CD14-positive monocyte (primary cell): ENCODE measurements around the gene MYZAP. TPM values are rescaled to one million over a fixed set of nuclear protein-coding genes. Genes with fewer than 3 reads are reported as not detected.

ENCODE experiments used
- DNase-seq, 3 donors: peaks; one replicate each; pipeline ENCODE4 v3.0.0-alpha.2; 2011 to 2022
- H2AFZ ChIP-seq: 2 replicates; pipeline ENCODE4 v1.6.0; 2012; ENCODE audit warnings: mild to moderate bottlenecking, low read depth, low read length, inconsistent platforms; ENCODE audit not compliant: insufficient read depth, poor library complexity, severe bottlenecking
- H3K27ac ChIP-seq, 2 donors: 1 replicate in 1 of 2; 2 replicates in 1 of 2; pipeline ENCODE4 v1.5.1; 2012 to 2013; ENCODE audit warnings: low read length in 2 of 2, control low read depth in 1 of 2, inconsistent platforms in 1 of 2, low read depth in 1 of 2, mild to moderate bottlenecking in 1 of 2
- H3K27me3 ChIP-seq, 2 donors: one replicate each; pipeline versions ENCODE4 v1.6.0 to v1.6.1; 2011 to 2013; ENCODE audit warnings: low read length in 2 of 2; ENCODE audit not compliant: control insufficient read depth in 2 of 2, insufficient read depth in 2 of 2
- H3K36me3 ChIP-seq, 2 donors: replicated peaks in 1 of 2; 1 replicate in 1 of 2; 2 replicates in 1 of 2; pipeline versions ENCODE4 v1.5.1 to v1.6.1; 2012 to 2013; ENCODE audit warnings: low read length in 2 of 2, control low read depth in 1 of 2, inconsistent platforms in 1 of 2, mild to moderate bottlenecking in 1 of 2; ENCODE audit not compliant: insufficient read depth in 2 of 2, control insufficient read depth in 1 of 2
- H3K4me1 ChIP-seq, 2 donors: 1 replicate in 1 of 2; 2 replicates in 1 of 2; pipeline versions ENCODE4 v1.5.1 to v1.6.1; 2012 to 2013; ENCODE audit warnings: low read length in 2 of 2, control low read depth in 1 of 2, inconsistent platforms in 1 of 2, mild to moderate bottlenecking in 1 of 2, moderate library complexity in 1 of 2; ENCODE audit not compliant: insufficient read depth in 2 of 2, control insufficient read depth in 1 of 2
- H3K4me2 ChIP-seq: replicated peaks from 2 replicates; pipeline ENCODE3; 2012; ENCODE audit warnings: low read length, moderate library complexity, mild to moderate bottlenecking; ENCODE audit not compliant: poor library complexity, severe bottlenecking; ENCODE audit errors: extremely low read depth
- H3K4me3 ChIP-seq, 3 experiments: fragments of 200-600 bp in 1 of 3; sonication (generic) in 1 of 3; replicated peaks in 1 of 3; 1 replicate in 2 of 3; 2 replicates in 1 of 3; pipeline ENCODE4 v1.5.1; 2011 to 2013; ENCODE audit warnings: low read length in 3 of 3, mild to moderate bottlenecking in 3 of 3, control low read depth in 2 of 3, low read depth in 2 of 3, inconsistent platforms in 1 of 3, moderate library complexity in 1 of 3
- H3K79me2 ChIP-seq: 2 replicates; pipeline ENCODE4 v1.6.0; 2012; ENCODE audit warnings: mild to moderate bottlenecking, control low read depth, inconsistent platforms, low read length, moderate library complexity; ENCODE audit not compliant: insufficient read depth
- H3K9ac ChIP-seq: 2 replicates; pipeline ENCODE4 v1.6.0; 2017; ENCODE audit warnings: low read length, mild to moderate bottlenecking; ENCODE audit not compliant: insufficient read depth, poor library complexity, severe bottlenecking
- H3K9me3 ChIP-seq, 2 donors: replicated peaks in 1 of 2; 1 replicate in 1 of 2; 2 replicates in 1 of 2; pipeline versions ENCODE4 v1.5.1 to v1.6.1; 2012 to 2013; ENCODE audit warnings: low read length in 2 of 2, control low read depth in 1 of 2; ENCODE audit not compliant: control insufficient read depth in 1 of 2, insufficient read depth in 1 of 2
- H4K20me1 ChIP-seq: 2 replicates; pipeline ENCODE4 v1.6.0; 2012; ENCODE audit warnings: mild to moderate bottlenecking, low read length, control low read depth, moderate library complexity; ENCODE audit not compliant: insufficient read depth
- H3K27ac Mint-ChIP-seq, 7 donors: one replicate each; pipeline ENCODE4 v1.8.0; 2020; ENCODE audit warnings: mild to moderate bottlenecking in 7 of 7, mixed read lengths in 7 of 7, moderate library complexity in 6 of 7, inconsistent platforms in 2 of 7
- H3K27me3 Mint-ChIP-seq, 3 donors: one replicate each; pipeline ENCODE4 v1.8.0; 2021 to 2022; ENCODE audit warnings: low read depth in 3 of 3, mild to moderate bottlenecking in 3 of 3, mixed read lengths in 3 of 3, moderate library complexity in 3 of 3, inconsistent platforms in 1 of 3
- H3K36me3 Mint-ChIP-seq, 2 donors: one replicate each; pipeline ENCODE4 v1.8.0; 2020; ENCODE audit warnings: mixed read lengths in 2 of 2, inconsistent platforms in 1 of 2, mild to moderate bottlenecking in 1 of 2
- H3K4me1 Mint-ChIP-seq: one replicate; pipeline ENCODE4 v1.8.0; 2020; ENCODE audit warnings: mild to moderate bottlenecking, mixed read lengths
- H3K4me3 Mint-ChIP-seq, 2 donors: one replicate each; pipeline ENCODE4 v1.8.0; 2020; ENCODE audit warnings: mild to moderate bottlenecking in 2 of 2, mixed read lengths in 2 of 2, moderate library complexity in 1 of 2
- H3K9me3 Mint-ChIP-seq, 7 donors: one replicate each; pipeline ENCODE4 v1.8.0; 2020 to 2022; ENCODE audit warnings: mixed read lengths in 7 of 7, mild to moderate bottlenecking in 6 of 7, moderate library complexity in 6 of 7, inconsistent platforms in 2 of 7
- WGBS: methylation state at CpG from one replicate; pipeline ENCODE4 v1.1.5; 2013; ENCODE audit warnings: missing lambda C conversion rate; ENCODE audit not compliant: insufficient coverage; 5-methylcytosine and 5-hydroxymethylcytosine counted together
- intact Hi-C, 2 donors: fragments of 100-400 bp; cut with micrococcal nuclease; formaldehyde crosslinking; loops; one replicate each; pipeline versions ENCODE4 v1.15.0 to v1.15.1; 2023
- polyA plus RNA-seq, 3 donors: library from polyadenylated mRNA; depleted of rRNA in 1 of 3; unstranded in 2 of 3; stranded (reverse) in 1 of 3; fragments of 300-500 nt in 2 of 3; fragments of >200 nt in 1 of 3; fragmentation: Illumina TruSeq in 2 of 3; gene quantifications; 1 replicate in 2 of 3; 2 replicates in 1 of 3; pipeline ENCODE4 v1.2.3, GENCODE V29; 2012 to 2021
- TF ChIP-seq, protein P1 (sequence below): fragments of 200-600 bp; IDR thresholded peaks from one replicate; pipeline ENCODE4 v1.8.0; 2022; ENCODE audit warnings: antibody characterized with exemption, mild to moderate bottlenecking

The MYZAP gene
- polyA plus RNA-seq, 3 donors, result 0.12 to 0.13 TPM; not detected in 1

DNA sequence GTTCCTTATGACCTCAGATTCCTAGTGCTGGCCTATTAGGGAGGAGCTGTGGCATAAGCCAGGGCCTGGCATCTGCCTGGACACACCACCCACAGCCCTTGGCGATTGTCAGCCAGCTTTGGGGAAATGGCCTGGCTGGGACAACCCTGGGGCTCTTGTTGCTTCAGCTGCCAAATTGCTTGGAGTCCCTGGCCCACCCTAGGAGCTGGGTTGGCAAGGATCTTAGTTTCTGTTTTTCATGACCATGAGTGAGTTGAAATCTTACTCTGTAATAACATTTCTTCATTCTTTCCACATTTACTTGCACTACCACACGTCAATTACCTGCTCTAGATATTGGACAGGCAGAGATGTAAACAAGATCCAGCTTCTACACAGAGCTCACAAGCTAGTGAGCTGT, 1.9 kb upstream of the MYZAP start:
- H3K4me1 ChIP-seq, result peaks cover 14 to 20% of the 10 kb centered on the region in 2 donors
- peaks cover 0 to 10% (median 0%) of the 10 kb centered on the region in 7 donors for H3K9me3 Mint-ChIP-seq
- peaks cover 34% of the 10 kb centered on the region for H3K4me1 Mint-ChIP-seq
- no peak overlapping the region for H3K4me2 ChIP-seq
- no peaks in the 10 kb centered on the region for H3K36me3 ChIP-seq
- peak overlapping the region in 1 of 7 donors; percentile 2 for H3K27ac Mint-ChIP-seq
- intact Hi-C loops, result no loop called here
- DNase-seq, result no peak
- TF ChIP-seq, protein P1, sequence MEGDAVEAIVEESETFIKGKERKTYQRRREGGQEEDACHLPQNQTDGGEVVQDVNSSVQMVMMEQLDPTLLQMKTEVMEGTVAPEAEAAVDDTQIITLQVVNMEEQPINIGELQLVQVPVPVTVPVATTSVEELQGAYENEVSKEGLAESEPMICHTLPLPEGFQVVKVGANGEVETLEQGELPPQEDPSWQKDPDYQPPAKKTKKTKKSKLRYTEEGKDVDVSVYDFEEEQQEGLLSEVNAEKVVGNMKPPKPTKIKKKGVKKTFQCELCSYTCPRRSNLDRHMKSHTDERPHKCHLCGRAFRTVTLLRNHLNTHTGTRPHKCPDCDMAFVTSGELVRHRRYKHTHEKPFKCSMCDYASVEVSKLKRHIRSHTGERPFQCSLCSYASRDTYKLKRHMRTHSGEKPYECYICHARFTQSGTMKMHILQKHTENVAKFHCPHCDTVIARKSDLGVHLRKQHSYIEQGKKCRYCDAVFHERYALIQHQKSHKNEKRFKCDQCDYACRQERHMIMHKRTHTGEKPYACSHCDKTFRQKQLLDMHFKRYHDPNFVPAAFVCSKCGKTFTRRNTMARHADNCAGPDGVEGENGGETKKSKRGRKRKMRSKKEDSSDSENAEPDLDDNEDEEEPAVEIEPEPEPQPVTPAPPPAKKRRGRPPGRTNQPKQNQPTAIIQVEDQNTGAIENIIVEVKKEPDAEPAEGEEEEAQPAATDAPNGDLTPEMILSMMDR, result no peak
- no peaks in the 10 kb centered on the region for H3K9me3 ChIP-seq
- peak overlapping the region in 1 of 2 donors; percentile 21 for H3K27ac ChIP-seq
- H3K27me3 ChIP-seq, result peaks cover 16 to 22% of the 10 kb centered on the region in 2 donors
- H3K79me2 ChIP-seq, result no peaks in the 10 kb centered on the region
- H3K9ac ChIP-seq, result no peak overlapping the region
- no peak overlapping the region for H2AFZ ChIP-seq
- H3K36me3 Mint-ChIP-seq, result peaks cover 0 to 6% of the 10 kb centered on the region in 2 donors
- H4K20me1 ChIP-seq, result no peaks in the 10 kb centered on the region
- no peak overlapping the region for H3K4me3 ChIP-seq
- peaks cover 25 to 33% (median 30%) of the 10 kb centered on the region in 3 donors for H3K27me3 Mint-ChIP-seq
- WGBS, result 100% methylated on average over 1 of the region's 2 CpGs
- no peak overlapping the region for H3K4me3 Mint-ChIP-seq

GRCh38 chr15:57591237-57591821, 375 bp upstream of the MYZAP start:
- Mint-ChIP-seq H3K36me3 (peaks cover 0 to 6% of the 10 kb centered on the region in 2 donors), H3K27ac (no peak overlapping the region), H3K4me1 (peaks cover 43% of the 10 kb centered on the region), H3K9me3 (peaks cover 0 to 10% (median 0%) of the 10 kb centered on the region in 7 donors), H3K4me3 (peak overlapping the region; percentile 69 to 80), H3K27me3 (peaks cover 25 to 33% (median 30%) of the 10 kb centered on the region in 3 donors)
- no peaks in the 10 kb centered on the region for H3K79me2 ChIP-seq
- H3K27me3 ChIP-seq, result peaks cover 16 to 22% of the 10 kb centered on the region in 2 donors
- H4K20me1 ChIP-seq, result no peaks in the 10 kb centered on the region
- peak overlapping the region; percentile 66 for H3K4me2 ChIP-seq
- H3K36me3 ChIP-seq, result no peaks in the 10 kb centered on the region
- H3K4me1 ChIP-seq, result peaks cover 14 to 20% of the 10 kb centered on the region in 2 donors
- H2AFZ ChIP-seq, result peak overlapping the region; percentile 28
- DNase-seq, result no peak
- WGBS, result 5% methylated on average over 13 of the region's 18 CpGs
- H3K9me3 ChIP-seq, result no peaks in the 10 kb centered on the region
- H3K27ac ChIP-seq, result no peak overlapping the region
- H3K9ac ChIP-seq, result no peak overlapping the region
- H3K4me3 ChIP-seq, result peak overlapping the region in 1 of 3 experiments; percentile 60
- intact Hi-C loops, result no loop called here
- TF ChIP-seq, protein P1, result no peak
